OCI-LY1 (cell line): ENCODE measurements around the gene MGRN1.

Experiments
- H2AFZ ChIP-seq: fragments of 200-600 bp; sonication (generic), shearing (Covaris generic); 2 replicates; pipeline ENCODE4 v1.6.0; 2014; ENCODE audit warnings: antibody characterized with exemption, mild to moderate bottlenecking, low read length
- H3F3A ChIP-seq: fragments of 200-600 bp; sonication (generic), shearing (Covaris generic); 2 replicates; pipeline ENCODE4 v1.6.0; 2014; ENCODE audit warnings: mild to moderate bottlenecking, antibody characterized with exemption, low read length, moderate library complexity; ENCODE audit not compliant: insufficient read depth
- H3K27ac ChIP-seq: fragments of 200-600 bp; sonication (generic); 2 replicates; pipeline ENCODE4 v1.5.1; 2014; ENCODE audit warnings: low read length, mixed run types, mild to moderate bottlenecking, low read depth; ENCODE audit not compliant: poor library complexity, severe bottlenecking
- H3K27me3 ChIP-seq: fragments of 200-600 bp; sonication (generic); 2 replicates; pipeline ENCODE4 v1.6.0; 2014; ENCODE audit warnings: antibody characterized with exemption, mild to moderate bottlenecking, low read length, moderate library complexity; ENCODE audit not compliant: insufficient read depth
- H3K36me3 ChIP-seq: fragments of 200-600 bp; sonication (generic); 2 replicates; pipeline ENCODE4 v1.6.1; 2014; ENCODE audit warnings: mild to moderate bottlenecking, antibody characterized with exemption, low read length, moderate library complexity, mixed read lengths; ENCODE audit not compliant: insufficient read depth
- H3K4me1 ChIP-seq: fragments of 200-600 bp; sonication (generic); 2 replicates; pipeline ENCODE4 v1.5.1; 2014; ENCODE audit warnings: mild to moderate bottlenecking, low read length, moderate library complexity; ENCODE audit not compliant: insufficient read depth, severe bottlenecking
- H3K4me2 ChIP-seq: fragments of 200-600 bp; sonication (generic), shearing (Covaris generic); 2 replicates; pipeline ENCODE4 v1.6.1; 2014; ENCODE audit warnings: low read length
- H3K4me3 ChIP-seq: fragments of 200-600 bp; sonication (generic); 2 replicates; pipeline ENCODE4 v1.5.1; 2014; ENCODE audit warnings: low read length, low read depth, mild to moderate bottlenecking, mixed read lengths; ENCODE audit not compliant: poor library complexity, severe bottlenecking
- H3K79me2 ChIP-seq: fragments of 200-600 bp; shearing (Covaris generic); 2 replicates; pipeline ENCODE4 v1.6.1; 2016; ENCODE audit warnings: mixed run types, low read length, mixed read lengths; ENCODE audit not compliant: insufficient read depth
- H3K9ac ChIP-seq: fragments of 200-600 bp; sonication (generic), shearing (Covaris generic); 2 replicates; pipeline ENCODE4 v1.6.1; 2014; ENCODE audit warnings: mild to moderate bottlenecking, low read length, mixed read lengths
- H3K9me2 ChIP-seq: fragments of 200-600 bp; sonication (generic), shearing (Covaris generic); 2 replicates; pipeline ENCODE4 v1.6.1; 2014; ENCODE audit warnings: low read depth, mild to moderate bottlenecking, low read length, mixed read lengths
- H3K9me3 ChIP-seq: fragments of 200-600 bp; shearing (Covaris generic); 2 replicates; pipeline ENCODE4 v1.6.1; 2014; ENCODE audit warnings: low read length, mixed read lengths
- H4K20me1 ChIP-seq: fragments of 200-600 bp; sonication (generic), shearing (Covaris generic); 2 replicates; pipeline ENCODE4 v1.6.0; 2016; ENCODE audit warnings: mild to moderate bottlenecking, low read length; ENCODE audit not compliant: insufficient read depth
- CTCF ChIP-seq: fragments of 200-600 bp; sonication (generic), shearing (Covaris generic); IDR thresholded peaks from 2 replicates; pipeline ENCODE4 v1.5.1; 2017; ENCODE audit warnings: mild to moderate bottlenecking, antibody characterized with exemption, low read length, moderate library complexity, mixed read lengths
- EZH2 ChIP-seq: fragments of 200-600 bp; sonication (generic), shearing (Covaris generic); IDR thresholded peaks from 2 replicates; pipeline ENCODE4 v1.8.0; 2017; ENCODE audit warnings: borderline replicate concordance, mixed run types, mild to moderate bottlenecking, antibody characterized with exemption, low read length, moderate library complexity, mixed read lengths

Gene MGRN1

GRCh38 chr16:4699046-4699556, 74.5 kb downstream of the MGRN1 start:
- no peaks in the 10 kb centered on the region for H3K9me3 ChIP-seq
- H3K4me3 ChIP-seq, result no peak overlapping the region
- no peak for TF ChIP-seq EZH2
- TF ChIP-seq CTCF, result no peak
- peaks cover 15% of the 10 kb centered on the region for H3K4me1 ChIP-seq
- no peaks in the 10 kb centered on the region for H3K27me3 ChIP-seq
- H4K20me1 ChIP-seq, result no peaks in the 10 kb centered on the region
- H3K9me2 ChIP-seq, result no peaks in the 10 kb centered on the region
- H3K36me3 ChIP-seq, result peaks cover 66% of the 10 kb centered on the region; the same call in 1 of the 2 replicates
- no peak overlapping the region for H3K4me2 ChIP-seq
- no peaks in the 10 kb centered on the region for H3K79me2 ChIP-seq
- H3F3A ChIP-seq, result no peaks in the 10 kb centered on the region
- H2AFZ ChIP-seq, result no peak overlapping the region
- no peak overlapping the region for H3K9ac ChIP-seq
- no peak overlapping the region for H3K27ac ChIP-seq

- H3K9me2 ChIP-seq, result no peaks in the 10 kb centered on the region
- H4K20me1 ChIP-seq, result no peaks in the 10 kb centered on the region
- no peaks in the 10 kb centered on the region for H3K9me3 ChIP-seq
- TF ChIP-seq EZH2 (no peak), CTCF (no peak)
- H3K36me3 ChIP-seq, result peaks cover 65% of the 10 kb centered on the region; the same call in 1 of the 2 replicates
- H3K9ac ChIP-seq, result no peak overlapping the region
- H3K27me3 ChIP-seq, result no peaks in the 10 kb centered on the region
- H3K4me1 ChIP-seq, result peaks cover 3% of the 10 kb centered on the region
- H3K4me2 ChIP-seq, result no peak overlapping the region
- no peak overlapping the region for H2AFZ ChIP-seq
- no peaks in the 10 kb centered on the region for H3F3A ChIP-seq
- H3K4me3 ChIP-seq, result no peak overlapping the region
- H3K27ac ChIP-seq, result no peak overlapping the region
- H3K79me2 ChIP-seq, result no peaks in the 10 kb centered on the region
Observed at GRCh38 chr16:4700380-4700996, 75.9 kb downstream of the MGRN1 start.

DNA sequence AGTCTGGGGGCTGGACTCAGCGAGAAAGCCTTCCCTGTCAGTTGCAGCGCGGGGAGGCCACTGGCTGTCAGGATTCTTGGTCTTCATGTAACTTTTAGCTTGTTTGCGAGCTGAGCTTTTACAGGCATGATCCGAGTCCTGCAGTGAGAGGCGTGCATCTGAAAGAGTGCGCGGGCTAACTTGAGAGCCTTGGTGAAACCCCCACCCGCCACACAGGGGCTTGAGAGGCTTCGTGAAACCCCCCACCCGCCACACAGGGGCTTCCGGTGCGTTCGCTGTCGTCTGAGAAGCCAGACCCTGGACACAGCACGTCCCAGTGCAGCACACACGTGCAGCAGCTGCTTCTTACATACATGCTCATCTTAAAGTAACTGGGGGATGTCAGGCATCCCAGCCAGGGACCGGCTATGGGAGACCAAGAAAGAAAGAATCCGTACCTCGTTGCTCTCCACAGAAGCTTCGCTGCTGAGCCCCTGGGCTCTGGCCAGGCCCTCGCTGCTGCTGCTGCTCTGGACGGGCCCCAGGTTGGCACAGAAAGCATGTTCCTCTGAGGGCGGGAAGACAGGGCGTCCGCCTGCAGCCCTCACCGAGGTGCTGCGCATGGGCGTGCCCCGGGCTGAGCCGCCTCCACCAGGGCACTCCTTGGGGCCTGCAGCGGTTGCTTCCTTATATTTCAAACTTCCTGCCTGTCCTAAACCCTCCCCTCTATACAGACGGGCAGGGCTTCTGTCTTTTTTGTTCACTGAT, 76.5 kb downstream of the MGRN1 start:
- TF ChIP-seq EZH2 (no peak), CTCF (no peak)
- H3K36me3 ChIP-seq, result peaks cover 58% of the 10 kb centered on the region; the same call in 1 of the 2 replicates

More for the DNA sequence above, 76.5 kb downstream of the MGRN1 start:
- Histone ChIP-seq H3K27ac (no peak overlapping the region), H3K79me2 (no peaks in the 10 kb centered on the region), H3K9ac (no peak overlapping the region), H2AFZ (no peak overlapping the region), H4K20me1 (no peaks in the 10 kb centered on the region), H3K27me3 (no peaks in the 10 kb centered on the region), H3K4me3 (no peak overlapping the region), H3K4me1 (peaks cover 3% of the 10 kb centered on the region), H3K9me2 (no peaks in the 10 kb centered on the region), H3F3A (no peaks in the 10 kb centered on the region), H3K9me3 (no peaks in the 10 kb centered on the region), H3K4me2 (no peak overlapping the region)
